ENCODE results near the gene VPS13A.
"Not testable (repeated sequence)": the region's sequence is repeated elsewhere in the genome, so short reads cannot be mapped to it uniquely, and the experiment has no call there.

VPS13A gene

GRCh38 chr9:77424993-77425392, 247.7 kb downstream of the VPS13A start:
- no peak for DNase-seq (ENCODE audit: low spot score)

- DNase-seq (ENCODE audit: low spot score): no peak
These were observed 249.4 kb downstream of the VPS13A start for GRCh38 chr9:77426712-77427111.

GRCh38 chr9:77427256-77427927, 250.1 kb downstream of the VPS13A start:
- DNase-seq (ENCODE audit: low spot score): no peak

- no peak for DNase-seq (ENCODE audit: low spot score)
These were observed 252.6 kb downstream of the VPS13A start for GRCh38 chr9:77429928-77430327.

DNA sequence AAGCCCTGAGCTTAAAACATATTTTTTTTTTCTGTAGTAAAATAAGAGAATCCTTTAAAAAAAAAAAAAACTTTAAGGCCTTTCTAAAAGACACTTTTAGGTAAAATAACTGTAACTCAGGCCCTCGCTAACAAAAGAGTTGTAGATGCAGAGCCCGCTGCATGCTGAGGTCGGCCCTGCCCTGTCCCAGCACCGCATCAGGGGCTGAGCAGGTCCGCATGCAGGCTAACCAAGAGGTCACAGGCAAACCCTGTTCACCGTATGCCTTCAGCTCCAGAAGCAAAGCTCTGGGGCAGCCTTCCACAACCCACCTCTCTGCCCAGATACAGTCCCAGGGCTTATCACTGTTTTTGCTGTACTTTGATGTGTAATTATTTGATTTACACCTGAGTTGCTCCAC, 254.7 kb downstream of the VPS13A start:
- DNase-seq (ENCODE audit: low spot score): no peak

GRCh38 chr9:77433675-77434445, 256.5 kb downstream of the VPS13A start:
- peak; percentile 90 for DNase-seq (ENCODE audit: low spot score)

- no peak for DNase-seq (ENCODE audit: low spot score)
These were observed 257.9 kb downstream of the VPS13A start for GRCh38 chr9:77435277-77435676.

DNA sequence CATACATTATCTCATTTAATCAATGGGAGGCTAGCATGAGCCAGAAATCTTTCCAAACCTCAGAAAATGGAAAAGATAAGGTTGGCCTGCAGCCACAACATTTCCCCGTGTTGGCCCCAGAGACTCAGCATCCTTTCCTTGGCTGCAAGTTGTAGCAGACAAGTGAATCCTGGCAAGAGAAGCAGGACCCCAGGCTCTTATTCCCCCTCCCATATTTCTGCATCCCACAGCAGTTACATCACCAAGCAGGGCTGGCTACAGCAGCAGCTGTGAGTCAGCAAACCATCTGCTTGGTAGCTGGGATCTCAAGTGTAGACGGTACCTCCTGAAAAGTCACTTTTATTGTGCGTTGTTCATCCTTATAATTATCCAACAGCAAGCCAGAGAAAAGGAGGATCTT, 258.4 kb downstream of the VPS13A start:
- peak; percentile 52 for DNase-seq (ENCODE audit: low spot score)

DNA sequence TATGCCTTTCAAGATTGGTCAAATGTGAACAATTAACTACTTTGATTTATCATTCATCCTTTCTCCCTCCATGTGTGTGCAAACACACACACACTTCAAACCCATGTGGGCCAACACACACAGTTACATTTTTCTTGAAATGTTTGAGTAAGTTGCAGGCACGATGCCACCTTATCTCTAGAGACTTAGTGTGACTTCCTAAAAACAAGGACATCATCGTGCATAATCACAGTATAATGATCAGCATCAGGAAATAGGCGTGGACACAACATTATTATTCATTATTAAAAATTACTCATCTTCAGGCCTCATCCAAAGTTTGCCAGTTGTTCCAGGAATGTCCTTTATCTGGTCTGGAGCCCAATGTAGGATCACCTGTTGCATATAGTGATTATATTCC, 261.3 kb downstream of the VPS13A start:
- no peak for DNase-seq (ENCODE audit: low spot score)

DNA sequence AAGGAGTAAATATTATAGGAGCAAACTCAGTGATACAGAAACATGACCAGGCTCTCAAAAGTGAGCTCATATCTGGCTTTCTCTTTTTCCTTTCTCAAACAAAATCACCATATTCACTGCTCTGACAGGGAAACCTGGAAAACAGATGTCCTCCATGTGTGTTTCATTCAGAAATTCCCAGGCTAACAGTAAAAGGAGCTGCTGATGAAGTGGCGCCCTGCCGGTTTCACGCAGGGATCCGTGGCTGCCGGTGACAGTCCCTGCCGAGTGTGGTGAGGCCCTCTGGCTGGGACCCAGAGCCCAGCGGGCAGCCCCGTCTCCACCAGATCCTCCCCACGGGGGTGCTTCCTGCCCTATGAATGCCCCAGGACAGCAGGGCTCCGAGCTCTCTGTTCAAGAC, 262.7 kb downstream of the VPS13A start:
- DNase-seq (ENCODE audit: low spot score): peak; percentile 70

DNA sequence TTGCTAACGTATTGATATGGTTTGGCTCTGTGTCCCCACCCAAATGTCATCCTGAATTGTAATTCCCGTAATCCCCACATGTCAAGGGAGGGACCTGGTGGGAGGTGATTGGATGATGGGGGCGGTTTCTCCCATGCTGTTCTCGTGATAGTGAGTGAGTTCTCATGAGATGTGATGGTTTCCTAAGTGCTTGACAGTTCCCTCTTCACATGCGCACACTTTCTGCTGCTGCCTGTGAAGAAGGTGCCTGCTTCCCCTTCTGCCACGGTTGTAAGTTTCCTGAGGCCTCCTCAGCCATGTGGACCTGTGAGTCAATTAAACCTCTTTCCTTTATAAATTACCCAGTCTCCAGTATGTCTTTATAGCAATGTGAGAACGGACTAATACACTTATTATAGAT, 263.8 kb downstream of the VPS13A start:
- not testable (repeated sequence) for DNase-seq (ENCODE audit: low spot score)

DNA sequence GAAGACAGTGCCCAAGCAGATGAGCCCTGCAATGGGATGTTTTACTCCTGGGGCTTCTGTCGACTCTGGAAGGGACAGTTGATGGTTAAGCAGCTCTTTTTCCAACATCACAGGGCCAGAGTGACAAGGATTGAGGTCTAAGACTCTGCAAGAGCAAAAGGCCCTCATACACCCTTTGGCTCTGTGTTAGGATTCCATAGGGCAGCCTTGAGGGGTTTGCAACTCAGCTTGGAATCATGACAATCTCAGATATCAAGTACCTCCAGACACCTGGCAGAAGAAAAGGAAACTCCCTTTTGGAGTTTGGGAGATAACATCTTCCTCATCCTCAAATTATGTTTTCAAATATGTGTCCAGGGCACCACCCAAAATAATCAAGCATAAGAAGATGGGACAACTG, 265.1 kb downstream of the VPS13A start:
- no peak for DNase-seq (ENCODE audit: low spot score)

DNA sequence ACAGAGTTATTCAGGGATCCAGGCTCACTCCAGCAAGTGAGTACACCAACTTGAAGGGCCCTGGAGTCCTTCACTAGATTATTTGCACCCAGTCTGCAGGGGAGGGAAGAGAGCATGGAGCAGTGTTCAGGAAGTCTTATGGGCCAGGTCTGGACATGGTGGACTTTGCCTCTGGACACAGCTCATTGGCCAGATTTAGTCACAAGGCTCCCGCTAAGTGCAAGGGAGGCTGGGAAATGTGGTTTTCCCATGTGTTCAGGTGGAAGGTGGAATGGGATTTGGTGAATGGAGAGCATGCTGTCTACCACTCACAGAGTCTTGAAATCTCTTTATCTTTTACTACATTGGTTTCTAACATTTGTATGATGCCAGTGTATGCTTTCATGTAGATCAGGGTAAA, 270.3 kb downstream of the VPS13A start:
- DNase-seq (ENCODE audit: low spot score): no peak

DNA sequence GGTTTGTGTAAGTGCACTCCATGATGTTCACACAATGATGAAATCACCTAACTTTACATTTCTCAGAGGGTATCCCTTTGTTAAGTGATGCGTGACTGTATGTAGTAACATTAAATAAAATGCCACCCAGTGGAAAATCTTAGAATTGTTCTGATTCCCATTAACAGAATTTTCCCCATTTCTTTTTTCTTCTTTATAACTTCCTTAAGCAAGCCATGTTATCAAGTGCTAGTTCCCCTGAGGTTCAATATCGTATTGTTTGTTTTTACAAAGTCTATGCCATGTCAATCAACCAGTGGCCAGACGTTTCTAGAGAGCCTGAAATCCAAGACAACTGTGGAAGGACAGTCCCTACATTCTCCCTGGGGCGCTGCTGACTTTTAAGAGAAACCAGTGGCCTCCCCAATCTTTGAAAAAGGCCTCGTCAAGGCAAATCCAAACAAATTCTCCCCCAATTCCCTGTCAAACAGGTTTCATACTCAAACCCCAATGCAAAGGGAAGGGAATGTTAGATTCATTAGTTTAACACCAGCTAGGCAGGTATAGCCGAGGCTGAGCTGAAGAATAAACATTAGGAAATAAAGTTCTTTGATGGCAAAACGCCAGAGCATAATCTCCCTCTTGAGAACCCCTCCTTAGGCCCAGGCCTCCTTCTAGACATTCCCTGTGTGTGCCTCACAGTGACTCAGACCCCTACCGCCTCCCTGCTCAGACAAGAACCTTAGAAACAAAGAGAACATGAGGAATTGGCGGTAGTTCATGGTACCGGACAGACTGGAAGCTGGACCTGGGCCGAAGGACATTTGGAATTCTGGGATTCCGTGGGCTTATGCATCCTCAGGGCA, 272.1 kb downstream of the VPS13A start:
- DNase-seq (ENCODE audit: low spot score): peak; percentile 23

GRCh38 chr9:77450085-77450475, 272.7 kb downstream of the VPS13A start:
- no peak for DNase-seq (ENCODE audit: low spot score)

GRCh38 chr9:77451507-77451906, 274.2 kb downstream of the VPS13A start:
- no peak for DNase-seq (ENCODE audit: low spot score)

DNA sequence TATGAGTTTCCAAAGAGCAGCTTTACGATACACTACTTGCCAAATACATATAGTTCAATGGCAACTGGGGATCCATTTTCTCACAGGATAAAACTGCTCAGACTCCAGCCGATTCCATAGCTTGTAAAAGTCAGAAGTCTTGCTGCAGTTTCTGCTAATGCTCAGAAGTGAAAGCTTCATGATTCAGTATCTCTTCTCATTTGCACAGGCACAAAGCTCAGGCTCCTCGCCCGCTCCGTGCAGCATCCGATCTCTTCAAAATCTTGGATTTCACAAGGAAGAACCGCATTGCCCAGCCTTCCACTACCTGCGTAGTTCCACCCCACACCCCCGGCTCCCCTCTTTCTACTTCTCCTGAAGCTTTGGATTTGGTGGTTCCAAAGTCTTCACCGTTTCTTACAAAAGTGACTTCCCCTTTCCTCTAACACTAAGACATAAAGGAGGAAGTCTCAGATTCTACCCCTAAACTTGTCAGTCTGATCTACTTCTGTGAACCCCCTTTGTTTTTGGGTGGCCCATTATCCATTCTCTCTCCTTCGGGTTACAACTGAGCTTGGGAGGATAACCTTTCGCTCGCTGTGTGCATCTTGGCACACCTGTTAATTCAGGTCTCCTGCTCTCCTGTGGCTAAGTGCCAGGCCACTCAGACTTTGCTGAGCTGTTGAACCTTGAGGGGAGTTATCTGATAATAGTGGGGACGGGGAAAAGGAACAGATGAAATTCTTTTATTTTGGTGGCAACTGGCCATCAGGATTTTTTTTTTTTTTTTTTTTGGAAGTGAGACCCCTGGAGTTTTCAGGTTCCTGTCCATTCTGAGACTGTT, 276.7 kb downstream of the VPS13A start:
- no peak for DNase-seq (ENCODE audit: low spot score)

DNA sequence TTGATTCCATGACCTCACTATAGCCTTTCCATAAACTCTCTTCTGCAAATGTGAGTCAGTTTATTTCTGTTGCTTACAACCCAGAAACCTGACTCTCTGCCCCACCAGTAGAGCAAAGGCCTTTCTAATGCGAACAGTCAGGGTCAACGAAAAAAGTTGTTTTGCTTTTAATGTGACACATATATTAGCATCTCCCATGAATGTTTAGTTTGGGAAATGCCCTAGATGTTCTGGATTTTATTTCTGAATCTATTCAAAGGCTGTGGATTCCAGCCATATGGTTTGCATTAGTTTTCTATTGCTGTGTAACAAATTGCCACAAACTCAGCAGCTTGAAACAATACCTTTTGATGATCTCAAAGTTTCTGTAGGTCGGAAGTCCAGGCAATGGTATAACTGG, 277.3 kb downstream of the VPS13A start:
- no peak for DNase-seq (ENCODE audit: low spot score)

GRCh38 chr9:77455312-77455927, 278.1 kb downstream of the VPS13A start:
- no peak for DNase-seq (ENCODE audit: low spot score)

DNA sequence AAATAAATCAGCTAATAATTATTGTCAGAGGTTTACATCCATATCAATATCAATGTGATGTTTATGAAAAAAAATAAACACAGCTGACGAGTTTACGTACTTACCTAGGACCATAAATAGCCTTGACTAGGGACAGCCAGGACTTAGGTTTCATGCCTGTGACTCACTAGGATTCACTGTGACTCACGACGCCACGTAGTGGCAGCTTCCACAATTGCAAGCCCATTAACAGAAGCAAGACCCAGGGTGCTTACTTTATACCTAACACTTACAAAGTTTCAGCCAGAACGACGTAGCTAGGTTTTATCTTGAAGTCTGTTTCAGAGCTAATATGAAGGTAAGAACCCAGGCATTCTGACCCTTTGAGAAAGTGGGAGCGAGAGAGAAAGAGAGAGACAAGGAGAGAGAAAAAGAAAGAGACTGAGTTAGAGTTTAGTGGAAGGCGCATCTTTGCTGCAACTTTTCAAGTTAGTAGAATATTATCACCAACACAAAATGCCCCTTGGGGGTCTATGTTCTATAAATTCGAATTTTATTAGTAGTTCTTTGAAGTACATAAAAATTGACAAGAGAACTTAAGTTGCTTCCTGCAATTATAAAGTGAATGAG, 279.6 kb downstream of the VPS13A start:
- peak; percentile 88 for DNase-seq (ENCODE audit: low spot score)
